ENCODE results near the gene SLC25A24. TPM values are rescaled to one million over a fixed set of nuclear protein-coding genes. Genes with fewer than 3 reads are reported as not detected.
"Not testable (repeated sequence)": the region's sequence is repeated elsewhere in the genome, so short reads cannot be mapped to it uniquely, and the experiment has no call there.

The SLC25A24 gene
- polyA plus RNA-seq, 1 donor: 34.5 TPM

DNA sequence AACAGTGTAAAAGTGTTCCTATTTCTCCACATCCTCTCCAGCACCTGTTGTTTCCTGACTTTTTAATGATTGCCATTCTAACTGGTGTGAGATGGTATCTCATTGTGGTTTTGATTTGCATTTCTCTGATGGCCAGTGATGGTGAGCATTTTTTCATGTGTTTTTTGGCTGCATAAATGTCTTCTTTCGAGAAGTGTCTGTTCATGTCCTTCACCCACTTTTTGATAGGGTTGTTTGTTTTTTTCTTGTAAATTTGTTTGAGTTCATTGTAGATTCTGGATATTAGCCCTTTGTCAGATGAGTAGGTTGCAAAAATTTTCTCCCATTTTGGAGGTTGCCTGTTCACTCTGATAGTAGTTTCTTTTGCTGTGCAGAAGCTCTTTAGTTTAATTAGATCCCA, 37.7 kb downstream of the SLC25A24 start:
- not testable (repeated sequence) for H3K9me3 ChIP-seq (ENCODE audit: control insufficient read depth, low read depth, low read length); H3K36me3 ChIP-seq (ENCODE audit: control insufficient read depth, insufficient read depth, low read length); H3K4me3 ChIP-seq (ENCODE audit: low read length); DNase-seq; H3K4me1 ChIP-seq (ENCODE audit: control insufficient read depth, insufficient read depth, low read length); H3K27me3 ChIP-seq (ENCODE audit: control insufficient read depth, insufficient read depth, low read length); H3K27ac ChIP-seq (ENCODE audit: low read length)
- WGBS (ENCODE audit: insufficient coverage, low lambda C conversion rate): no CpG with 5 or more reads among the region's 1 CpG

DNA sequence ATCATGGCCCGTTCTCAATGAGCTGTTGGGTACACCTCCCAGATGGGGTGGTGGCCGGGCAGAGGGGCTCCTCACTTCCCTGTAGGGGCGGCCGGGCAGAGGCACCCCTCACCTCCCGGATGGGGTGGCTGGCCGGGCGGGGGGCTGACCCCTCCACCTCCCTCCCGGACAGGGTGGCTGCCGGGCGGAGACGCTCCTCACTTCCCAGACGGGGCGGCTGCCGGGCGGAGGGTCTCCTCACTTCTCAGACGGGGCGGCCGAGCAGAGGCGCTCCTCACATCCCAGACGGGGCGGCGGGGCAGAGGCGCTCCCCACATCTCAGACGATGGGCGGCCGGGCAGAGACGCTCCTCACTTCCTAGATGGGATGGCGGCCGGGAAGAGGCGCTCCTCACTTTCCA, 40.2 kb downstream of the SLC25A24 start:
- H3K4me1 ChIP-seq (ENCODE audit: control insufficient read depth, insufficient read depth, low read length); H3K27me3 ChIP-seq (ENCODE audit: control insufficient read depth, insufficient read depth, low read length); DNase-seq; H3K36me3 ChIP-seq (ENCODE audit: control insufficient read depth, insufficient read depth, low read length); H3K4me3 ChIP-seq (ENCODE audit: low read length); H3K27ac ChIP-seq (ENCODE audit: low read length); H3K9me3 ChIP-seq (ENCODE audit: control insufficient read depth, low read depth, low read length): not testable (repeated sequence)
- WGBS (ENCODE audit: insufficient coverage, low lambda C conversion rate): no CpG with 5 or more reads among the region's 30 CpGs

DNA sequence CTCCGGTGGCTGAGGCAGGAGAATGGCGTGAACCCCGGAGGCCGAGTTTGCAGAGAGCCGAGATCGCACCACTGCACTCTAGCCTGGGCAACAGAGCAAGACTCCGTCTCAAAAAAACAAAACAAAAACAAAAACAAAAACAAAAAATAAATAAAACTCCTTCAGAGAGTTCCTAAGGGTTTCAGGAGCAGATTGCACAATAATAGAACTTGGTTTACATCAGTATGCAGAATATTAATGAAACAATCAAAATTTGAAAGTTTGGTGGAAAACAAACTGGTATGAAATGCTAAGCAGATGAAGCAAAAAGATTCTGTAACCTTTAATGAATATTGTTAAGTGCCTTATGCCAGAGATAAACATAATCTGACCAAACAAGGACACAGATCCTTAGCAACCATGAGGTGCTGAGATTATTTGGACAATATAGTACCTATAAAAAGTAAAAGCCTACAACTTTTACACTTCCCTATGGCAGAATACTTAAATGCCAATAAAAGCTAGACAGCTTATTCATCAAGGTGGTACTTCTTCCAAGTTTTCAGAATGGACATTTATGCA, 41.2 kb downstream of the SLC25A24 start:
- Histone ChIP-seq H3K9me3 (ENCODE audit: control insufficient read depth, low read depth, low read length) (peaks cover 5% of the 10 kb centered on the region), H3K36me3 (ENCODE audit: control insufficient read depth, insufficient read depth, low read length) (peaks cover 12% of the 10 kb centered on the region), H3K4me3 (ENCODE audit: low read length) (no peak overlapping the region), H3K27me3 (ENCODE audit: control insufficient read depth, insufficient read depth, low read length) (no peaks in the 10 kb centered on the region), H3K27ac (ENCODE audit: low read length) (no peak overlapping the region), H3K4me1 (ENCODE audit: control insufficient read depth, insufficient read depth, low read length) (no peaks in the 10 kb centered on the region)
- DNase-seq: no peak
- WGBS (ENCODE audit: insufficient coverage, low lambda C conversion rate): 97% methylated on average over 5 of the region's 7 CpGs

DNA sequence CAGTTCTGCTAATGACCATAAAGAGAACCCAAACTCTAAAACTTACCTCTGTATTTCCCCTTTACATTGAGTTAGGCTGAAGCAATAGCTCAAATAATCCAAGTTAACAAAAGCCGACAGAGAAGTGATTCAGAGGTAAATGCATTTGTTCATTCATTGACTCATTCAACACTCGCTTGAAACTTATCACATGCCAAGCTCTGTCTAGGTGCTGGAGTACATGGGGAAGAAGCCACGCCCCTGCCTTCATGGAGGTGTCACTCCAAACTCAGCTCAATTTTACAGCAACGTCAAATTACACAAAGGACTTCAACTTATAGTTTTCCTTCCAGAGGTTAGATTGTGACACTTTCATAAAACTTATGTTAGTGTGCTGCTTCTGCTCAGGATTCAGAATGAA, 45.8 kb downstream of the SLC25A24 start:
- Histone ChIP-seq H3K4me1 (ENCODE audit: control insufficient read depth, insufficient read depth, low read length) (no peaks in the 10 kb centered on the region), H3K27ac (ENCODE audit: low read length) (no peak overlapping the region), H3K4me3 (ENCODE audit: low read length) (no peak overlapping the region), H3K36me3 (ENCODE audit: control insufficient read depth, insufficient read depth, low read length) (peaks cover 43% of the 10 kb centered on the region), H3K9me3 (ENCODE audit: control insufficient read depth, low read depth, low read length) (no peaks in the 10 kb centered on the region), H3K27me3 (ENCODE audit: control insufficient read depth, insufficient read depth, low read length) (no peaks in the 10 kb centered on the region)
- WGBS (ENCODE audit: insufficient coverage, low lambda C conversion rate): no CpG with 5 or more reads among the region's 4 CpGs
- no peak for DNase-seq

DNA sequence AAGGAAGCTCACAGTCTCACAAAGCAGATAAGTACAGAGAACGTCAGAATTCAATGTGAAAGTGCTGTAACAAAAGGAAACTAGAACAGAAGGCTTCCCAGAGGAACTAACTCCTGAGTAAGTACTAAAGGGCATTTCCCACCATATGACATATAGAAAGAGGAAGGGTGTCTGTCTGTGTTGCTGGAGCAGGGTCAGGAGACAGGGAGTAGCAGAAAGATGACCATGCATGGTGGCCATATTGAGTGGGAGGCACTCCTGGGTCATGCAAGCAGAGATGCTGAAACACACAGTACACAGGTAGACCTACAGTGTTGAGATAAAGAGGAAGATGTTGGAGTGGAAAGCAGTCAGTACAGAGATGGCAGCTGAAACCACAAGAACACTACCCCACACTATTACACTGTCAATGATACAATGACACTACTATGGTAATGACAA, 47.3 kb downstream of the SLC25A24 start:
- Histone ChIP-seq H3K4me1 (ENCODE audit: control insufficient read depth, insufficient read depth, low read length) (no peaks in the 10 kb centered on the region), H3K9me3 (ENCODE audit: control insufficient read depth, low read depth, low read length) (no peaks in the 10 kb centered on the region), H3K4me3 (ENCODE audit: low read length) (no peak overlapping the region), H3K36me3 (ENCODE audit: control insufficient read depth, insufficient read depth, low read length) (peaks cover 57% of the 10 kb centered on the region), H3K27me3 (ENCODE audit: control insufficient read depth, insufficient read depth, low read length) (no peaks in the 10 kb centered on the region), H3K27ac (ENCODE audit: low read length) (no peak overlapping the region)
- WGBS (ENCODE audit: insufficient coverage, low lambda C conversion rate): no CpG with 5 or more reads among the region's 1 CpG
- DNase-seq: no peak

DNA sequence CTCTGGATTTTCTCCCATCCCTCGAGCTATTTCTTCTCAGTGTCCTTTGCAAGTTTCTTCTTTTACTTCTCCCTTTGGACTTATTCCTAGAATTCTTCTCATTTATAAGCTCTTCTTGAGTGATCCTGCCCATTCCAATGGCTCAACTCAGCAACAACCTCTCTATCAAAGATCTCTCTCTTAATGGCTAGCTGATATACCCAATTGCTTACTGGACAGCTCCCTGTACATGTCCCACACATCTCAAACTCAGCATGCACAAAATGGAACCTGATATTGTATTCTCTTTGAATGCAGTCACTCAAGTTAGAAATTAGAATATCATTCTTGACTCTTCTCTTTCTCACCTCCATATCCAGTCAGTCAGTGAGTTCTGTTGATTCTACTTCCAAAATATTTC, 48.6 kb downstream of the SLC25A24 start:
- no peaks in the 10 kb centered on the region for H3K9me3 ChIP-seq (ENCODE audit: control insufficient read depth, low read depth, low read length)
- H3K27ac ChIP-seq (ENCODE audit: low read length): no peak overlapping the region
- no peak for DNase-seq
- H3K4me1 ChIP-seq (ENCODE audit: control insufficient read depth, insufficient read depth, low read length): no peaks in the 10 kb centered on the region
- H3K27me3 ChIP-seq (ENCODE audit: control insufficient read depth, insufficient read depth, low read length): no peaks in the 10 kb centered on the region
- peaks cover 65% of the 10 kb centered on the region for H3K36me3 ChIP-seq (ENCODE audit: control insufficient read depth, insufficient read depth, low read length)
- WGBS (ENCODE audit: insufficient coverage, low lambda C conversion rate): 92% methylated on average over 1 of the region's 1 CpG
- no peak overlapping the region for H3K4me3 ChIP-seq (ENCODE audit: low read length)

DNA sequence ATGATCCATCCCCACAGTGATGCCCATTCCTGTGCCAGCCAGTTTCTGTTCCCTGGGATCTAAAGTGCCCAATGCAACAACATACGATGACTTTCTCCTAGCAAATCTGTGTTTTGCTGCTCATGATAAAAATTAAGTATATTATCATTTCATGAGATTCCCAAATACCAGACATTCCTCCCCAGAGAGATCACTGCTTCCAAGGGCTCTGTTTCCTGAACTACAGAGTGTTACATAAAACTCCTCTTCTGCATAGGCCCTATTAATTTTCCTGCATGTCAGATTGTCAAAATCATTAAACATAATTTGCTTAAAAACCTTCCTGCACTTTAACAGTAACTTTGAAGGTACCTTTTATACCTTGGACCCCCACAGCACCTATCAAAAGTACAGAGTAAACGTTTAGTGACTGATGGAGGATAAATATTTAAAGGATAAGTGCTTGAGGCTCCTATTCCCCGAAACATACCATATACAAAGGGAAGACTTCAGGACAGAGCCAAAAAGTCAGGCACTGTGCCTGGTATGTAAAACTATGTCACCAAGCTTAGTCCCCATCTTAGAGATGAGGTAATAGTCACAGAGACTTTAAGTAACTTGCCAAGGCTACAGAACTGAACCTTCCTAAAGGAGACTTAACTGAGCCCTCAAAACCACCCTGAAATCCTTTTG, 50.2 kb downstream of the SLC25A24 start:
- no CpG with 5 or more reads among the region's 3 CpGs for WGBS (ENCODE audit: insufficient coverage, low lambda C conversion rate)
- Histone ChIP-seq H3K36me3 (ENCODE audit: control insufficient read depth, insufficient read depth, low read length) (peaks cover 64% of the 10 kb centered on the region), H3K4me3 (ENCODE audit: low read length) (no peak overlapping the region), H3K4me1 (ENCODE audit: control insufficient read depth, insufficient read depth, low read length) (no peaks in the 10 kb centered on the region), H3K27ac (ENCODE audit: low read length) (no peak overlapping the region), H3K9me3 (ENCODE audit: control insufficient read depth, low read depth, low read length) (no peaks in the 10 kb centered on the region), H3K27me3 (ENCODE audit: control insufficient read depth, insufficient read depth, low read length) (no peaks in the 10 kb centered on the region)
- DNase-seq: no peak

DNA sequence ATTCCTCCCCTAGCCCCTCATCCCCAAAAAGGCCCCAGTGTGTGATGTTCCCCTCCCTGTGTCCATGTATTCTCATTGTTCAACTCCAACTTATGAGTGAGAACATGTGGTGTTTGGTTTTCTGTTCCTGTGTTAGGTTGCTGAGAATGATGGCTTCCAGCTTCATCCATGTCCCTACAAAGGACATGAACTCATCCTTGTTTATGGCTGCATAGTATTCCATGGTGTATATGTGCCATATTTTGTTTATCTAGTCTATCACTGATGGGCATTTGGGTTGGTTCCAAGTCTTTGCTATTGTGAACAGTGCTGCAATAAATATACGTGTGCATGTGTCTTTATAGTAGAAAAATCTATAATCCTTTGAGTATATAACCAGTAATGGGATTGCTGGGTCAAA, 55.6 kb downstream of the SLC25A24 start:
- no CpG with 5 or more reads among the region's 1 CpG for WGBS (ENCODE audit: insufficient coverage, low lambda C conversion rate)
- peaks cover 35% of the 10 kb centered on the region for H3K36me3 ChIP-seq (ENCODE audit: control insufficient read depth, insufficient read depth, low read length)
- not testable (repeated sequence) for H3K27me3 ChIP-seq (ENCODE audit: control insufficient read depth, insufficient read depth, low read length); H3K27ac ChIP-seq (ENCODE audit: low read length); DNase-seq; H3K4me1 ChIP-seq (ENCODE audit: control insufficient read depth, insufficient read depth, low read length); H3K4me3 ChIP-seq (ENCODE audit: low read length); H3K9me3 ChIP-seq (ENCODE audit: control insufficient read depth, low read depth, low read length)

DNA sequence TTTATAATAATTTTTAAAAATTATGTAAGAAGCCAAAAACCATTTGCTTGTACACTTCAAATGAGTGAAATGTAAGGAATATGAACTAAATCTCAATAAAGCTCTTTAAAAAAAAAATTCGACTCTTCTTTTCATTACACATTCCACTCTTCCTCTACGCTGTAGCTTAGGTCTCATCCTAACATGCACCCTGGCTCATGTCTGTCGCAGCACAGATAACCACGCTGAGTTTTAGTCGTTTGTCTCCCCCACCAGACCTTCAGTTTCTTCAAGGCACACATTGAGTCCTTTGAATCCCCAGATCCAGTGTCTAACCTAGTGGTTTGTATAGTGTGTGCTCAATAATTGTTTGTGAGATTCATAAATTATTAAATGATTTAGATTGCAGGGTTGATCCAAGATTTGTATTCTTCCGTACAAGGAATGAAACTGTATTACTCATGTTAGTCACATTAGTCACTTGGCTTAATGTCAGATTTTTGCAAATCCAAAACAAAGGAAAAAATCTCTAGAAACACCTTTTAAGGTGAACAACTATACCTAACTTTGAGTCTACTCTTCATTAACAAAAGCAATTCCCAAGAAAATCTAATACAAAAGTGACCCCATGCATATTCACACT, 57.3 kb downstream of the SLC25A24 start:
- H3K9me3 ChIP-seq (ENCODE audit: control insufficient read depth, low read depth, low read length): no peaks in the 10 kb centered on the region
- H3K27ac ChIP-seq (ENCODE audit: low read length): no peak overlapping the region
- no peaks in the 10 kb centered on the region for H3K4me1 ChIP-seq (ENCODE audit: control insufficient read depth, insufficient read depth, low read length)
- DNase-seq: no peak
- H3K4me3 ChIP-seq (ENCODE audit: low read length): no peak overlapping the region
- peaks cover 34% of the 10 kb centered on the region for H3K36me3 ChIP-seq (ENCODE audit: control insufficient read depth, insufficient read depth, low read length)
- 80% methylated on average over 1 of the region's 6 CpGs for WGBS (ENCODE audit: insufficient coverage, low lambda C conversion rate)
- no peaks in the 10 kb centered on the region for H3K27me3 ChIP-seq (ENCODE audit: control insufficient read depth, insufficient read depth, low read length)

DNA sequence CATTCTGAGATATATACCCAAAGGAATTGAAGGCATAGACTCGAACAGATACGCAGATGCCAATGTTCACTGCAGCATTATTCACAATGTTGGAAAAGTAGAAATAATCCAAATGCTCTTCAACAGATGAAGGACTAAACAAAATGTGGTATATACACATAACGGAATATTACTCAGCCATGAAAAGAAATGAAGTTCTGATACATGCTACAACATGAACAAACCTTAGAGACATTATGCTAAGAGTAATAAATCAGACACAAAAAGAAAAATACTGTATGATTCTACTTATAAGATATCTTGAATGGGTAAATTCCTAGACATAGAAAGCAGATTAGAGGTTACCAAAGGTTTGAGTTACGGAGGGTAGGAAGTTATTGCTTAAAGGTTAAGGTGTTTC, 57.9 kb downstream of the SLC25A24 start:
- Histone ChIP-seq H3K36me3 (ENCODE audit: control insufficient read depth, insufficient read depth, low read length) (peaks cover 33% of the 10 kb centered on the region), H3K27ac (ENCODE audit: low read length) (no peak overlapping the region), H3K4me1 (ENCODE audit: control insufficient read depth, insufficient read depth, low read length) (no peaks in the 10 kb centered on the region), H3K4me3 (ENCODE audit: low read length) (no peak overlapping the region), H3K27me3 (ENCODE audit: control insufficient read depth, insufficient read depth, low read length) (no peaks in the 10 kb centered on the region), H3K9me3 (ENCODE audit: control insufficient read depth, low read depth, low read length) (no peaks in the 10 kb centered on the region)
- DNase-seq: no peak
- WGBS (ENCODE audit: insufficient coverage, low lambda C conversion rate): 100% methylated on average over 1 of the region's 4 CpGs

DNA sequence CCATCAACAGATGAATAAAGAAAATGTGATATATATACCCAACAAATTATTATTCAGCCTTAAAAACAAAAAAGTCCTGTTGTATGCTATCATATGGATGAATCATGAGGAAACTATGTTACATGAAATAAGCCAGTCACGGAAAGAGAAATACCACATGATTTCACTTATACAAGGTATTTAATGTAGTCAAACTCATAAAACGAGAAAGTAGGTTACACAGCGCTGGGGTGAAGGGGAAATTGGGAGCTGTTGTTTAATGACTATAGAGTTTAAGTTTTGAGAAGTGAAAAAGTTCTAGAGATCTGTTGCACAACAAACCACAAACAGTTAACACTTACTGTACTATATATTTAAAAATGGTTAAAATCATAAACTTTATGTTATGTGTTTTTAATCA, 58.5 kb downstream of the SLC25A24 start:
- H3K4me1 ChIP-seq (ENCODE audit: control insufficient read depth, insufficient read depth, low read length): no peaks in the 10 kb centered on the region
- no peak overlapping the region for H3K4me3 ChIP-seq (ENCODE audit: low read length)
- WGBS (ENCODE audit: insufficient coverage, low lambda C conversion rate): 96% methylated on average over 3 of the region's 3 CpGs
- no peak for DNase-seq
- H3K27me3 ChIP-seq (ENCODE audit: control insufficient read depth, insufficient read depth, low read length): no peaks in the 10 kb centered on the region
- no peak overlapping the region for H3K27ac ChIP-seq (ENCODE audit: low read length)
- peaks cover 33% of the 10 kb centered on the region for H3K36me3 ChIP-seq (ENCODE audit: control insufficient read depth, insufficient read depth, low read length)
- no peaks in the 10 kb centered on the region for H3K9me3 ChIP-seq (ENCODE audit: control insufficient read depth, low read depth, low read length)
